ENCODE data around the gene SLC38A3. TPM values are rescaled to one million over a fixed set of nuclear protein-coding genes. Genes with fewer than 3 reads are reported as not detected.

The SLC38A3 gene
- total and polyA plus RNA-seq, 12 donors: 0.05 to 48.8 (median 0.28) TPM; not detected in 2

DNA sequence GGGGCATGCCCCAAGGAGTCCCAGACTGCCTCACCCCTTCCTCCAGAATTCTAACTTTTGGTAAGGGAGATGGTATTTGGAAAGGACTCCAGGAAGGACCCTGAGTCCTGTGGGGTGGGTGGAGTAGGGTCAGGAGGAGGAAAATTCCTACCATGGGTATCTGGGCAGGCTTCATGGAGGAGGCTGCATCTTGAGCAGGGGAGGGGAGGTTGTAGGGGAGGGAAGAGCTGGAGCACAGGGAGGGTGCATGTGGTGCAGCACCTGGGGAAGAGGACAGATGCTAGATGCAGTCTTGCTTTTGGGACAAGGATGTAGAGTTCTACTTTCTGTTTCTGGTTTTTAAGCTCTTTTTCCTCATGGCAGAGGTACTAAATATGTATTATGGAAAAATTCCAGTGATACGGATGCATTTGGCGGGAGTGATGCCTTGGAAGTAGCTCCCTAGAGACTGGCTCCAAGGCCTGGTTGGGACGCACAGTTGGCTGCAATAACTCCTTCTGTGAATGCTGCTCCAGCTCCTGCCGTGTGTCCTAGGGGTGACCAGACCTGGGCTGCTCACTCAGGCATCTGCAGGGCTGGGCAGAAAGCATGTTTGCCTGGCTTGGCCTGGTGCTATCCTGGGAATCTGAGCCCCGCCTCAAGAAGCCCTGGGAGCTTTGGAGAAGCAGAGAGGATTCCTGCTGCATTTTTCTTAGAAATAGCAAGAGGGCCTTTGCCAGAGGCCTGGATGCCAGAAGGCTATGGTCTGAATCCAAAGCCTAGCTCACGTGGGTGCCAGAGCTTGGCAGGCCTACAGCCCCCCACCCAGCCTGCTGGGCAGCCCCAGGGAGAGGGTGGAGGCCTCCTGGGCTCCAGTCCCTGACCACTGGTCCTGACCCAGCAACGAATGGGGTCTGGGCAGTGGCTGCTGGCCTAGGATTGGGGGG is 39.8 kb upstream of the SLC38A3 start:
- Histone ChIP-seq H3K4me3 (no peak overlapping the region), H3K4me1 (replicated peaks in 1 of 2) (peaks cover 14 to 19% of the 10 kb centered on the region in 2 donors)

DNA sequence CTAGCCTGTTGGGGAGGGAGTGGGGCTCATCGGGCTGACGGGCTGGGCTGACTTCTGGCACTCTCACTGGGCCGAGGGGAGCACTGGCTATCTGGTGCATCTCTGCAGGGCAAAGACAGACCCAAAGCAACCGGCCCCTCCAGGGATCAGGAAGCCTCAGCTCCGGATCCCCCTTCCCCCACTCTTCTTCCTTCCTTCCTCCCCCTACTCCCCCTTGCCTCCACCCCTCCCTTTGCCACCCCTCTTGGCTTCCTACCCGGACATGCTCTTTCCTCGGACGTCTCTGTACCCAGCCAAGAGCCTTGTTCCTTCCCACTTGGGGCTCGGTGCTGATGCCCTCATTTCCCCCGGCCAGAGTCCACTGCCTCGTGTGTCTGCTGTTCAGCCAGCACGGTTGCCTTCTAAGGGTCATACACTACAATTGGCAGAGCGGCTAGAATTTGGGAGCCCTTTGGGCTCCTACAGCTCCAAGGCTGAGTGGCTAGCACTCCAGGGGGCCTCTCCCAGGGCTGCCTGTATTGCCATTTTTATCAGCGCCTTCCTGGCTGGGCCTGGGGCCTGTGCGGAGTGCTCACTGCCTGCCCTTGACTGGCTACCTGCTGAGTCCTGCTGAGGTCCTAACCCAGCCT is 39.0 kb upstream of the SLC38A3 start:
- Histone ChIP-seq H3K27me3 (no peaks in the 10 kb centered on the region), H3K4me1 (replicated peaks in 1 of 2) (peaks cover 14 to 19% of the 10 kb centered on the region in 2 donors), H3K4me3 (no peak overlapping the region), H3K36me3 (replicated peaks in 1 of 2) (no peaks in the 10 kb centered on the region), H3K9me3 (replicated peaks in 1 of 3) (no peaks in the 10 kb centered on the region), H3K27ac (peak overlapping the region in 2 of 5 donors; percentile 56 to 67)
- DNase-seq: no peak
- intact Hi-C loops (cut with DNase I): no loop called here
- TF ChIP-seq POLR2A (IDR thresholded peaks at IDR 0.05): no peak
- TF ChIP-seq, protein P1, sequence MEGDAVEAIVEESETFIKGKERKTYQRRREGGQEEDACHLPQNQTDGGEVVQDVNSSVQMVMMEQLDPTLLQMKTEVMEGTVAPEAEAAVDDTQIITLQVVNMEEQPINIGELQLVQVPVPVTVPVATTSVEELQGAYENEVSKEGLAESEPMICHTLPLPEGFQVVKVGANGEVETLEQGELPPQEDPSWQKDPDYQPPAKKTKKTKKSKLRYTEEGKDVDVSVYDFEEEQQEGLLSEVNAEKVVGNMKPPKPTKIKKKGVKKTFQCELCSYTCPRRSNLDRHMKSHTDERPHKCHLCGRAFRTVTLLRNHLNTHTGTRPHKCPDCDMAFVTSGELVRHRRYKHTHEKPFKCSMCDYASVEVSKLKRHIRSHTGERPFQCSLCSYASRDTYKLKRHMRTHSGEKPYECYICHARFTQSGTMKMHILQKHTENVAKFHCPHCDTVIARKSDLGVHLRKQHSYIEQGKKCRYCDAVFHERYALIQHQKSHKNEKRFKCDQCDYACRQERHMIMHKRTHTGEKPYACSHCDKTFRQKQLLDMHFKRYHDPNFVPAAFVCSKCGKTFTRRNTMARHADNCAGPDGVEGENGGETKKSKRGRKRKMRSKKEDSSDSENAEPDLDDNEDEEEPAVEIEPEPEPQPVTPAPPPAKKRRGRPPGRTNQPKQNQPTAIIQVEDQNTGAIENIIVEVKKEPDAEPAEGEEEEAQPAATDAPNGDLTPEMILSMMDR (IDR thresholded peaks at IDR 0.05): no peak
- WGBS, 4 donors: 37 to 62% (median 51%) methylated on average over 11 to 15 of the region's 15 CpGs

More for the DNA sequence above, 39.8 kb upstream of the SLC38A3 start:
- WGBS, 4 donors: 53 to 71% (median 62%) methylated on average over 5 to 7 of the region's 7 CpGs
- DNase-seq: no peak
- H3K36me3 ChIP-seq (replicated peaks in 1 of 2): no peaks in the 10 kb centered on the region
- H3K27me3 ChIP-seq: no peaks in the 10 kb centered on the region
- TF ChIP-seq, protein P1 (IDR thresholded peaks at IDR 0.05): no peak
- TF ChIP-seq POLR2A (IDR thresholded peaks at IDR 0.05): no peak
- peak overlapping the region in 2 of 5 donors; percentile 44 to 67 for H3K27ac ChIP-seq
- intact Hi-C loops (cut with DNase I): no loop called here
- H3K9me3 ChIP-seq (replicated peaks in 1 of 3): no peaks in the 10 kb centered on the region

DNA sequence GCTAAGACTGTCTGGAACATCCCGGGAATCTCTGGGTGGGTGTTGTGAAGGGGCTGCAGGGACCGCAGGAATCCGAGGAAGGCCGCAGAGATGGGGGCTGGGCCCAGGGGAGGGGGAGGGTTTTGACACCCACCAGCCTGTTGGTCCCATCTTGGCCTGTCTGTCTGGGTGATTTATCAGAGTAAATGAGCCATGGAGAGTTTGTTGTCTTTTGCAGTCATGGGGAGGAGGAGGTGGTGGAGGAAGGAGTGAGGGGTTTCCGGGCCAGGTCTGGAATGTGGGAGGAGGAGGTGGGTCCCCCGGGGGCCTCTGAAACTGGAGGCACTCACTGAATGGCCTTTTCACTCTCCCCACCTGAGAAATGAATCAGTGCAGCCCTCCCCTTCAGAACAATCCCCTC is 38.5 kb upstream of the SLC38A3 start:
- no peak overlapping the region for H3K4me3 ChIP-seq
- 52 to 74% (median 71%) methylated on average over 5 to 6 of the region's 6 CpGs for WGBS, 4 donors
- intact Hi-C loops (cut with DNase I): no loop called here

More for the DNA sequence above, 38.5 kb upstream of the SLC38A3 start:
- Histone ChIP-seq H3K27ac (peak overlapping the region in 2 of 5 donors; percentile 56 to 67), H3K27me3 (no peaks in the 10 kb centered on the region), H3K9me3 (replicated peaks in 1 of 3) (no peaks in the 10 kb centered on the region), H3K36me3 (replicated peaks in 1 of 2) (no peaks in the 10 kb centered on the region), H3K4me1 (replicated peaks in 1 of 2) (peaks cover 14 to 19% of the 10 kb centered on the region in 2 donors)
- no peak for DNase-seq
- TF ChIP-seq, protein P1 (IDR thresholded peaks at IDR 0.05): no peak
- no peak for TF ChIP-seq POLR2A (IDR thresholded peaks at IDR 0.05)
